ENCODE measurements around the gene SLC8A3.
A peak's percentile ranks its signal among the peaks of the same experiment; 100 is the strongest.

DNA sequence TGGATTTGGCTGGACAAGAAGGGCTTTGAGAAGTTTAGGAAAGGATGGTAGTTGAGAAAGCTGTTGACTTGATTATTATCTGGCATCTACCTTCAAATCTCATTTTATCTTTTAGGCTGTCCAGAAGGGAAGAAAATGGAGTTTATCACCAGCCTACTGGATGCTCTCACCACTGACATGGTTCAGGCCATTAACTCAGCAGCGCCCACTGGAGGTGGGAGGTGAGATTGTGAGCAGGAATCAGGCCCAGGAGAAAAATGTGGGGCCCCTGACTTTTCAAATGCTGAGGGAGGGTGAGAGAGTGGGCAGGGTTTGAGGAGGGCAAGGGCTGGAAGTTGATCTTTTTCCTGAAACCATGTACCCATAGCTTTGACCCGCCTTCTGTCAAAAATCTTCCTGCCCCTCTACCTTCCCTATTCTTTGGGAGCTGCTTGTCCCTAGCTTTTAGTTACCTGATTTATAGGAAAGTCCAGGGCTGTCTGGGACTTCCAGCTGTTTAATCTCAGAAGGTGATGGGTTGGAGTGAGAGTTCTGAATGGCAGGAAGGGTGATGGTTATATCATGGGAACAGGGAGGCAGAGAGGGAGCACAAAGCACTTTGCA lies 175.4 kb downstream of the SLC8A3 start:
- TF ChIP-seq YY1 (IDR thresholded peaks at IDR 0.05; ENCODE audit: extremely low read depth, insufficient replicate concordance, low read depth, low read length): peak; percentile 39
- TF ChIP-seq, protein P1, sequence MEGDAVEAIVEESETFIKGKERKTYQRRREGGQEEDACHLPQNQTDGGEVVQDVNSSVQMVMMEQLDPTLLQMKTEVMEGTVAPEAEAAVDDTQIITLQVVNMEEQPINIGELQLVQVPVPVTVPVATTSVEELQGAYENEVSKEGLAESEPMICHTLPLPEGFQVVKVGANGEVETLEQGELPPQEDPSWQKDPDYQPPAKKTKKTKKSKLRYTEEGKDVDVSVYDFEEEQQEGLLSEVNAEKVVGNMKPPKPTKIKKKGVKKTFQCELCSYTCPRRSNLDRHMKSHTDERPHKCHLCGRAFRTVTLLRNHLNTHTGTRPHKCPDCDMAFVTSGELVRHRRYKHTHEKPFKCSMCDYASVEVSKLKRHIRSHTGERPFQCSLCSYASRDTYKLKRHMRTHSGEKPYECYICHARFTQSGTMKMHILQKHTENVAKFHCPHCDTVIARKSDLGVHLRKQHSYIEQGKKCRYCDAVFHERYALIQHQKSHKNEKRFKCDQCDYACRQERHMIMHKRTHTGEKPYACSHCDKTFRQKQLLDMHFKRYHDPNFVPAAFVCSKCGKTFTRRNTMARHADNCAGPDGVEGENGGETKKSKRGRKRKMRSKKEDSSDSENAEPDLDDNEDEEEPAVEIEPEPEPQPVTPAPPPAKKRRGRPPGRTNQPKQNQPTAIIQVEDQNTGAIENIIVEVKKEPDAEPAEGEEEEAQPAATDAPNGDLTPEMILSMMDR (IDR thresholded peaks at IDR 0.05 in 2 of 3, conservative IDR thresholded peaks at IDR 0.05 in 1 of 3; ENCODE audit: borderline replicate concordance in 1 of 3, insufficient read depth in 1 of 3, low read depth in 2 of 3, low read length in 2 of 3): peak; percentile 58 to 94 (median 93); a peak in 5 of 6 replicates
